ENCODE measurements around the gene MAP4K2.

The MAP4K2 gene

DNA sequence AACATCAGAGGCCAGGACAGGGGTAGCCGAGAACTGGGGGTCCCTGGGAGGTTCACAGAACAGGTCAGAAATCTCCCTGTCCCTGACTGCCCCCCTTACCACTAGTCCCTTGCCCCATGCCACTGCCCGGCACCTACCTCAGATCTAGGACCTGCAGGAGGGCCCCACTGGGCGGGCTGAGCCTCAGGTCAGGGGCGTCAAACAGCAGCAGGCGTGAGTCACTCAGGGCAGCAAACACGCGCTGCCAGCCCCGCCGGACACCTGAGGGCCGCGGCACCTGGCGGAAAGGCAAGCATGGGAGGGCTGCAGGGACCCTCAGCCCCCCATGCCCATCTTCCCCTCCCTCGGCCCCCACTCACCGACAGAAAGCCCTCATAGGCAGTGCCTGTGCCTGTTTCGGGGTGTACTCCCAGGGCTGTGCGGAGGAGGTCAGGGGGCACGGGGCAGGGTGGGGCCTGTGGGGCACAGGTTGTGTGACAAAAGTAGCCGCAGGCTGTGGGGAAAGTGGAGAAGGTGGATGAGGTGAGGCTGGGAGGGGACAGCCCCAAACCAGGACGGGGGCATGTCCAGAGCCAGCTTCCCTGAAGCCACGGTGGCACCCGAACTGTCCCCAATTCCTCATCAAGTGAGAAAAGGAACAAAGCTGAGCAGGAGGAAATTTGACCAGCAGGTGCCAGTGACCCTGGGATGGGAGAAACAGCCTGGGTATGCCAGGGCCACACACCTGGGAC is 29.6 kb upstream of the MAP4K2 start:
- TF ChIP-seq, protein P1, sequence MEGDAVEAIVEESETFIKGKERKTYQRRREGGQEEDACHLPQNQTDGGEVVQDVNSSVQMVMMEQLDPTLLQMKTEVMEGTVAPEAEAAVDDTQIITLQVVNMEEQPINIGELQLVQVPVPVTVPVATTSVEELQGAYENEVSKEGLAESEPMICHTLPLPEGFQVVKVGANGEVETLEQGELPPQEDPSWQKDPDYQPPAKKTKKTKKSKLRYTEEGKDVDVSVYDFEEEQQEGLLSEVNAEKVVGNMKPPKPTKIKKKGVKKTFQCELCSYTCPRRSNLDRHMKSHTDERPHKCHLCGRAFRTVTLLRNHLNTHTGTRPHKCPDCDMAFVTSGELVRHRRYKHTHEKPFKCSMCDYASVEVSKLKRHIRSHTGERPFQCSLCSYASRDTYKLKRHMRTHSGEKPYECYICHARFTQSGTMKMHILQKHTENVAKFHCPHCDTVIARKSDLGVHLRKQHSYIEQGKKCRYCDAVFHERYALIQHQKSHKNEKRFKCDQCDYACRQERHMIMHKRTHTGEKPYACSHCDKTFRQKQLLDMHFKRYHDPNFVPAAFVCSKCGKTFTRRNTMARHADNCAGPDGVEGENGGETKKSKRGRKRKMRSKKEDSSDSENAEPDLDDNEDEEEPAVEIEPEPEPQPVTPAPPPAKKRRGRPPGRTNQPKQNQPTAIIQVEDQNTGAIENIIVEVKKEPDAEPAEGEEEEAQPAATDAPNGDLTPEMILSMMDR (IDR thresholded peaks at IDR 0.05; ENCODE audit: low read length, missing control alignments) = no peak

DNA sequence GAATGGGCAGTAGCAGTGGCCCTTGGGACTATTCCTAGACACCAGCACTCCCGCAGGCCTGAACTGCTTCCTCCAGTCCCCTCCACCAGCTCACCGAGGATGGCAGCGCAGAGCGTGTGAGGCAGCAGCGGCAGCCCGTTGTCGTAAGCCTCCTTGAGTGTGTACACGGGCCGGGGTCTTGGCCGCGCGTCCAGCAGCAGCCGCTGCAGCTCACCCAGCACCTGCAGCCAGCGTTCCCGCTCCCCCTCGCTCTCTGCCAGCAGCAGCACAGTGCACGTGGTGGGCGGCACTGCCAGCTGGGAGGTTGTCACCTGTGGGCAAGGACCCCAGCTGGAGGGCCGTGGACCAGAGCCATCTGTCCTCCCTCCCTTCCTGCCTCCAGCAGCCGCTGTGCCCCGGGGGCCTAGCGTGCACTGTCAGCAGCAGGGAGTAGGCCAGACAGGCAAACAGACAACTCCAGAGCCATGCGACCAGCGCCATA is 28.4 kb upstream of the MAP4K2 start:
- DNase-seq (ENCODE audit: low read depth) = no peak
- TF ChIP-seq, protein P1 (IDR thresholded peaks at IDR 0.05; ENCODE audit: low read length, missing control alignments) = no peak
- H3K4me3 ChIP-seq (replicated peaks; ENCODE audit: low read depth, low read length) = no peak overlapping the region

More for the DNA sequence above, 29.6 kb upstream of the MAP4K2 start:
- DNase-seq (ENCODE audit: low read depth) = no peak
- H3K4me3 ChIP-seq (replicated peaks; ENCODE audit: low read depth, low read length) = no peak overlapping the region

DNA sequence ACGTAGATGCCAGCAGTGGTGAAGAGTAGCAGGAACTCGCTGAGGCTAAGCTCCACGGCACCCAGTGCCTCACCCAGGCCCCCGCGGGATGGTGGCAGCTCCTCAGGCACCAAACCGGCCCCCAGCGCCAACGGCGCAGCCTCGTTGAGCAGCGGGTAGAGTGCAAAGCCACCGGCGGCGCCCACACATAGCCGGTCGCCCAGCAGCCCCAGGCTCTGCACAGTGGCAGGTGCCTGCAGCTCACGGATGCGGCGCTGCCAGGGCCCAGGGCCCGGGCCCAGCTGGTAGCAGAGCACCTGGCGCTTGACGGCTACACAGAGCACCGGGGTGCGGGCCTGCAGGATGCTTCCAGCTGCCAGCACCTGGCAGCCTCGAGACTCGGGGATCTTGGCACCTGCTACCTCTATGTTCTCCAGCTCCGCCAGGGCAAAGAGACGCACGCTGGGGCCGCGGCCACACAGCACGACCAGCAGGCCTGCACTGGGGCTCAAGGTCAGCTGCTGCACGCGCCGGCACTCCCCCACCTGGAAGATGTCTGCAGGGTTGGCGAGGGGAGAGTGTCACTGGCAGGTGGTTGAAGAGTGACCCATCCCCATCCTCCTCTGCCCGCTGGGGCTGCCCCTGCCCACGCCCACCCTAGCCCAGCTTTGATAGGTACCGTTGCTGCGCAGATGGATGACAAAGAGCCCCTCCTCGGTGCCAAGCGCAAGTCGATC is 26.7 kb upstream of the MAP4K2 start:
- H3K4me3 ChIP-seq (replicated peaks; ENCODE audit: low read depth, low read length) = no peak overlapping the region
- no peak for DNase-seq (ENCODE audit: low read depth)
- TF ChIP-seq, protein P1 (IDR thresholded peaks at IDR 0.05; ENCODE audit: low read length, missing control alignments) = no peak

DNA sequence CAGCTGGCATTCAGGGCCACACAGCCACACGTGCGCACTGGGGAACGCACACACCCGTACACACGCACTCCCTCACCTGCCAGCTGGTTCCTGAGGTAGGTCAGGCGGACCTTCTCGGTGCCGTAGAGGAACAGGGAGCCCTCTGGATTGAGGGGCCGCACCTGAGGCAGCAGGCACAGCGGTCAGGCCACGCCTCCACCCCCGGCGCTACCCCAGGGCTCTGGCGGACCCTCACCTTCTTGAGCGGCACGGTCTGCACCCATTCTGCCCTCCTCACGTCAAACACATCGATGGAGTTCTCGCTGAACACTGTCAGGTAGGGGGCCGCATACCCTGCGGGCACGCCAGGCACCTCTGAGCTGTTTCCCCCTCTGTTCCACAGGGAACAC is 24.4 kb upstream of the MAP4K2 start:
- TF ChIP-seq, protein P1 (IDR thresholded peaks at IDR 0.05; ENCODE audit: low read length, missing control alignments) = no peak
- H3K4me3 ChIP-seq (replicated peaks; ENCODE audit: low read depth, low read length) = no peak overlapping the region
- no peak for DNase-seq (ENCODE audit: low read depth)

DNA sequence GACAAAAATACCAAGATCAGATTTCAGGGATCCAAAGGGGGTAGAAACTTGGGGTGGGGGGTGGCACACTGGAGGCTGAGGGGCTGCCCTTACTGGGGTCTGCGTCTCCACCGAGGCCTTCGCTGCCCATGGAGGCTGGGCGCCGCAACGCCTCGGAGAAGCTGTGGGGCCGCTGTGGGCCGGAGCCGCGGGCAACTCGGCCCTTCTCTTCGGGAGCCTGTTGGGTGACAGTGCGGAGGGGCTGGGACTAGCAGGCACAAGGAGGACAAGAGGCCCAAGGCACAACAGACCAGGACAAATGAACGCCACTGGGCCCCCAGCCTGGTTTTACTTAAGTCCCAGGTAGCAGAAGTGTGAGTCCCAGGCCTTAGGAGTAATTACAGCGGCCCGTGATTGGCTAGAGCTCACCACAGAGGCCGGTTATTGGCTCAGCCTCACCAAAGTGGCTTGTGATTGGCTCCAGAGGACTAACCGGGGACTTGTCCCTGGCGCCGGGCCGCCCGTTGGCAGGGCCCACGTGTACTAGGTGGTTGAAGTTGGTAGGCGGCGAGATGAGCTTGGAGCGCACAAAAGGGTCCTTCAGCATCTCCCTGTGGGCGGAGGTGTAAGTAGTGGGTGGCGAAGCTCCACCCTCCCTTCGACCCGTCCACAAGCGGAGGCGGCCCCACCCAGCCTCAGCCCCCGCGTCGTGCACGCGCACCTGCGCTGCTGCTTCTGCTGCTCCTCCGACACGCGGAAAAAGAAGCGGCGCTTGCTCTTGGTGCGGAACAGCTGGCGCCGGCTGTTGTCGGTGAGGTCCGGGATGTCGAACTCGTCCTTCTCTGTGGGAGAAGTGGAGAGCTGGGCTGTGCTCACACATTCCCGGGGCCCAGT is 23.8 kb upstream of the MAP4K2 start:
- TF ChIP-seq, protein P1 (IDR thresholded peaks at IDR 0.05; ENCODE audit: low read length, missing control alignments) = no peak
- DNase-seq (ENCODE audit: low read depth) = no peak

DNA sequence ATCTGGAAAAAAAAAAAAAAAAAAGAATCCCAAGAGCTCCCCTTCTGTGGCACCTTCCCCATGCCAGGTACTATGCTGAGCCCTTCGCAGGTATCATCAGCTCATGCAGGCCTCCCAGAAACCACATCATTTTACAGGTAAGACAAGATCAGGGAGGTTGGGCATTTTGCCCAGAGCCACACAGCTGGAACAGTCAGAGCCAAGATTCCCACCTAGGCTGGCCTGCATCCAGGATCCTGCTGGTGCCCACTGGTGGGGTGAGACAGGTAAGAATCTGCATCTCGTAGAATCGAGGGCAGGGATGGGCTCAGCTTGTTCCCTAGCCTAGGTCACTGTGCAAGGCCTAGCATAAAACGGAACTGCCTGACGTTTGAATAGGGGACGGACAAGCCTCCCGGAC is 23.0 kb upstream of the MAP4K2 start:
- DNase-seq (ENCODE audit: low read depth) = no peak
- no peak overlapping the region for H3K4me3 ChIP-seq (replicated peaks; ENCODE audit: low read depth, low read length)
- TF ChIP-seq, protein P1 (IDR thresholded peaks at IDR 0.05; ENCODE audit: low read length, missing control alignments) = no peak

More for the DNA sequence above, 23.8 kb upstream of the MAP4K2 start:
- H3K4me3 ChIP-seq (replicated peaks; ENCODE audit: low read depth, low read length) = no peak overlapping the region
